HG03196 (cell line): Measurements from ENCODE around the gene HOXC11.

Source experiments
- ATAC-seq: cut with Tn5 transposase; IDR thresholded peaks from one replicate; pipeline ENCODE4 v1.9.1; 2021; ENCODE audit not compliant: unreplicated experiment

The HOXC11 gene

DNA sequence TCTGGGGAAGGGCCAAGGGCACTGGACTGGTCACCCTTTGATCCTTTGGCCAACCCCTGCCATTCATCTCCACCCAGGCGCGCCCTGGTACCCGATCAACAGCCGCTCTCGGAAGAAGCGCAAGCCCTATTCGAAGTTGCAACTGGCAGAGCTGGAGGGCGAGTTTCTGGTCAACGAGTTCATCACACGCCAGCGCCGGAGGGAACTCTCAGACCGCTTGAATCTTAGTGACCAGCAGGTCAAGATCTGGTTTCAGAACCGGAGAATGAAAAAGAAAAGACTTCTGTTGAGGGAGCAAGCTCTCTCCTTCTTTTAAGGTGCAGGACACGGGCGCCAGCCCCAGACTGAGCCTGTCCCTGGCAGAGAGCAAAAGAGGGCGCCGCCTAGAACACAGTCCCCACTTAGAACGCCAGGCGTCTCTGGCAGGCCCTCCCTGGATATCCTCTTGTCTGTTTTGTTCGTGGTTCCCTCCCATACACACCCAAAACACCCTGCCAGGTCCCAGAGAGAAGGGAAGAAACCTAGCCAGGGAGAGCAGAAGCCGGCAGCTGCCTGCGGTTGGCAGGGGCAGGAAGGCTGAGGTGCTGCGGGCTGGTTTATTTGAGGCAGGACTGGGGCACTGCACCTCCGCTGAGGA, 16.6 kb upstream of the HOXC11 start:
- ATAC-seq = no peak

DNA sequence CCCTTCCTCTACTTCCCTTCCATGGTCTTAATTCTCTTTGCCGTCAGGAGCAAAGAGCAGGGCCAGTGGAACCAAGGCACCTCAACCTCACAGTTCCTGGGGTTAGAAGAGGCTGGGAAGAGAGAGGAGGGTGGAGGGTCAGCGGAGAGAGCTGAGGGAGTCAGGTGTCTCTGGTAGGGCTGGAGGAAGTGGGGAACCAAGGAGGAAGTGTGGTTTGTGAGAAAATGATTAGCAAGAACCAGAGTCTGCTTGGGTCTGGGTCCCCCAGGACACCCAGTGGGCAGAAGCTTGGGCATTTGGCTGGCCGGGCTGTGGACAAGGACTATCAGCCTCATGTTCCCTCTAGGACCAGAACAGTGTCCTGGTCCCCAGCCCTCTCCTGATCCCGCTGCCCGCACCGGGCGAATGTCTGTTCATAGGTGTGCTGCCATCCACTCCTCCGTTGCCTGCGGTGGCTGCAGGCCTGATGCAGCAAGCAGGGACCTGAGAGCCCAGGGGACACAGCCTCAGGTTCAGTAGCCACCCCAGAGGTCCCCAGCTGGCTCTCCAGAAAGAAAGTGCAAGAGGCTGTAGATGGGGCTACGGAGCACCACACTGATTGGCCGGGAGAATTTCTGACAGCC, 15.9 kb upstream of the HOXC11 start:
- no peak for ATAC-seq

DNA sequence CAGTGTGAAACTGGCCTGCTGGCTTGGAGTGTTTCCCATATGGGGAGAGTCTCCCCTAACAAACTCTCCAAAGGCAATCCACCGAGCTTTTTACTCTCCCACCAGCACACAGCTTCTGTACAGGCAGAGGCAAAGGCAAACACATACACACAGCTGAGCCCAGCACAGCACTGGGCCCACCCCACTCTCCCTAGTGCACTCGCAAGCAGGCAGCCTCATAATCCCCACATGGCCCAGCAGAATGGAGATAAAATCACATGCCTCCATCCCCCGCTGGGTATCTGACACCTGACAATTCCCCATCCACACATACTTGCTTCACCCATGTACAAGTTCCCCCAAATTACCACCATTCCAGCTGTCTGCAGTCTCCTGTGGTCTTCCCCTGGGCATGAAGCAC, 14.8 kb upstream of the HOXC11 start:
- no peak for ATAC-seq

DNA sequence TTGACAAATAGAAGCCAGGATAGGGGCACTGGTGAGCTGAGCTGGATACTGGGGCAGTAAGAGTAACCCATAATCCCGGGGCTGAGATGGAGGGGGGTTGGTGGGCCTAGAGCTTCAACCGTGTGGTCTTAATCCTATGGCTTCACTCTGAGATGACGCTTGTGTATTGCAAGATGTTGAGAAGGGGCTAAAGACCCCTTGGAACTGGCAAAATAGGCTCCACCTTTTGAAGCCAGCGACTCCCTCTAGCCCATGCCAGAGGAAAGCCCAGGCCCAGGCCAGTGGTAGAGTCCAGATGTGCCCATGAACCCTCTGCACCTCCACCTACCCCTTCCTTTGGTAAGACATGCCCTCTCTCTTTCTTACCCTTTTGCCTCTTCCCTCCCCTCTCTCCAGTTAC, 13.6 kb upstream of the HOXC11 start:
- ATAC-seq = no peak

DNA sequence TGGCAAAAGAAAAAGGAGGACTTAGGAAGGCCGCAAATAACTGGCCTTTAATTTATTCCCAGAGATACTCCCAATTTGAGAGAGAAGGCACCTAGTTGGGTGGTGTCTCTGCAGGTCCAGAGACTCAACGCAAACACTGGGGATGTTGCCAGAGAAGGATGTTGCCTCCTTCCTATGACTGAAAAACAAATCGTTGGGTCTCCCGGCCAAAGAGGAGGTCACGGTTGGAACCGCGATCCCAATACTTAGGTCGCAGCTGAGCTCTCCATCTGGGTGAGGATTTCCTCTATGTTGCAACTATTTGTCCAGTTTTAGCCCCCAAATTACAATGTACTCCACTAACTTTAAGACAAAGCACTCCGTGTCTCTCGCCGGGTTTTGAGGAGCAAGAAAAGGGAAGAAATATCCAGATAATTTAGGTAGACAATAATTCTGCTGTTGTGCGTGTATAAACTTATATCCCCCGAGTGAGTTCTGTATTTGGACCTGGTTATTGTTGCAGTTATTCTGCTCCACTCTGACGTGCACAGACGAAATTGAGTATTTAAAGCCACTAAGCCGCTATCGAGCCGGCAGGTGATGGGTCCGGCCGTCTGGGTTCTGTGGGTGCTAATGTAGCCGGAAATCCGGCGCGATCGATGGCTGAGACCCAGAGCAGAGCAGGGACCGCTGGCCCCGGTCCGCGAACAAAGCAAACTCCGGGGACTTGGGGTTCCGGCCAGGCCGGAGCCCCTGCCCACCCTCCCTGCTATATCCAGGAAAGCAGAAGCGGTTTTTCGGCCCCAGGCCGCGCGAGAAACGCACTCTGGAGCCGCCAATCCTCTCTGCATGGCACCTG, 12.5 kb upstream of the HOXC11 start:
- no peak for ATAC-seq

DNA sequence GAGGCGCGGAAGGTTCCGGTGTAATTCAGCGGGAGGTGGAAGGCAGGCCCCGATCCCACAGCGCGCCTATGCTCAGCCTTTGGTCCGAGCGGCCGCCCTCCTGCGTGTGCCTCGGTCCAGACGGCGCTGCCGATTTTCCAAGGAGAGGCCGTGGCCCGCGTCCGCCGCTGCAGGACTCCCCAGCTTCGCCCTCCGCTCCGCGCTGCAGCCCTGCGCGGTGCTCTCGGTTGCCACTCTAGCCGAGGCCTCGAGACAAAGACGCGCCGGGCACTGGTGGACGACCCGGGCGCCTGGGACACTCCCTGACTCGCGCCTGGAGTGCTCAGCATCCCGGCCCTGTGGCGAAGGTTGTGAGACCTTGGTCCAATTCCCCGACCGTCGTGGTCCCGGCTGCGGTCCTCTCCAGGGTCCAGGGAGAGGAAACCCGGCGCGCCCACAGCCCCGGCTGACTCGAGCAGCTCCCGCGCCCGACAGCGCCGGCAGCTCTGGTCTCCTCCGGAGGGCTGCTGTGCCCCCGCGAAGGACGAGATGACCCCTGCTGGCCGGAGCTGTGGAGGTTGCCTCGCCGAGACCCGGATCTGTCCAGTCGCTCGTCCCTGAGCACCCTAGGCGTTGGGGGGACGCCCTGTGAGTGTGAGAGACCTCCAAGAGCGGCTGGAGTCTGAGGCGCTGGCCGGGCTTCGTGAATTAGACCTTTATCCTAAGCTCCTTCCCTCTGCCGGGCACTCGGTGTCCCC, 11.7 kb upstream of the HOXC11 start:
- ATAC-seq = no peak

DNA sequence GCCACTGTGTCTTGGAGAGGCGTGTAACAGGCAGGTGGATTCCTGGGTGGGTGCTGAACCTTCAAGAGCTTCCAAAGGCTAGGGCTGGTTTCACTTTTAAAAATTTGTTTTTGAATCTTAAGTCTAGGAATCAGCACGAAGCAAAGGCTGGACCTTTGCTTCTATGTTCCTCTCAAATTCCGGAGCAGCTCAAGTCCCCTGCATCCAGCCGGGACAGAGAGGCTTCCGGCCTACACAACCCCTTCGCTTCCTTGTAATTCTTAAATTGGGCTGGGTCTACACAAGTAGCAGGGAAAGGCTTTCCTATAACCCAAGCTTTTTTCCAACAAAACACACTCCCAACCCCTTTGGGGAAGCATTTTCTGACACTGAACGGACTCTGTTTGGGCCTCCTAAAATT, 9.9 kb upstream of the HOXC11 start:
- ATAC-seq = no peak

DNA sequence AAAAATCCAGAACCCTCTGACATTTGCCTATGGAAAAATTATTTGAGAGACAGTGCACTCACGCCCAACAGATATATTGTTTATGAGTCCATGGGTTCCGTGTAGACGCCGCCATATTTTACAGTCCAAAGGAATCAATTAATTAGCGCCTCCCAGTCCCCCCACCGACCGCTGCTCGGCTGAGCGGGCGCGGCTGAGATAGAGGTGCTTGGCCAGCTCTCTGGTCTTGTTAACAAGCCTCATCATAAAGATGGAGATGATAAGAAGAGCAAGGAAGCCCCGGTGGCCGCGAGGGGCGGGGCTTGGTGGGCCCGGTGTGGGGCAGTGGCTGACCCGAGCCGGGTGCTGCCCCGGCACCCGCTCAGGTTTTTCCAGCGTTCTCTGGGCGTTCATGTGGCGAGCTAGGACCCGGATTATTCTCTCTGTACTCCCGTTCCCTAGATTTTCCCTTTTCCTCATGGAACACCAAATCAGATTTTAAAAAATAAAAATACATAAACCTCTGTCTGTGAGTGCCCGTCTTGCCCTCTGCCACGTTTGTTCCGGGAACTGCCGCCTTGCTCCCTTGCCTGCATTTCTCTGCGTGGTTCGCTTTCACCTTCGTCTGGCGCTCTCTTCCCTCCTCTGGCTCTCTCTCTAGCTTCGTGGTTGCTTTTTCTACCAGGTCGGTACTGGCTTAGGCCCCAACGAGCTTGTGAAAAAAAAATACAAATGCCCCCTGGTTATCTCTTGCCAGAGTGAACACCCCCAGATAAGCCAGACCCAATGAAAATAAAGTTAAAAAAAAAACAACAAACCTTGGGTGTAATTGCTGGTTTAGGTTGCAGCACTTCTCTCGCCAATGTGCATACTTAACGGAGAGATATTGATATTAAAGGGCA, 9.3 kb upstream of the HOXC11 start:
- no peak for ATAC-seq

DNA sequence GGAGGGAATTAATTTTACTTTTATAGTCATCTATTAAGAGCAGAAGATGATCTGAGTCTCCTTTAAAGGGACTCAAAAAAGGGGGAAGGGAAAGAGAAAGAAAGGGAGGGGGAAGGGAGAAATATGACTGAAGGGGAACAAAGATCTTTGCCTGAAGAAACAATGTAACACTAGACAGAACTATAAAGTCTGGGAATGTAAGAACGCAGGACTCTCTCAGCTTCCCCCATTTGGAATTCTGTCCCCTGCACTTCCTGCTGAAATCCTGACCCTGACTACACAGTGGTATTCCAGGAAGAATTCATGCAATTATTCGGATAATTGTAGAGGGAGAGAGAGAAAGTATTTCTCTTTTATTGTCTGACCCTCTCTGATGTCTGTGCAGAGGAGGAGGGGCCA, 8.6 kb upstream of the HOXC11 start:
- ATAC-seq = no peak

DNA sequence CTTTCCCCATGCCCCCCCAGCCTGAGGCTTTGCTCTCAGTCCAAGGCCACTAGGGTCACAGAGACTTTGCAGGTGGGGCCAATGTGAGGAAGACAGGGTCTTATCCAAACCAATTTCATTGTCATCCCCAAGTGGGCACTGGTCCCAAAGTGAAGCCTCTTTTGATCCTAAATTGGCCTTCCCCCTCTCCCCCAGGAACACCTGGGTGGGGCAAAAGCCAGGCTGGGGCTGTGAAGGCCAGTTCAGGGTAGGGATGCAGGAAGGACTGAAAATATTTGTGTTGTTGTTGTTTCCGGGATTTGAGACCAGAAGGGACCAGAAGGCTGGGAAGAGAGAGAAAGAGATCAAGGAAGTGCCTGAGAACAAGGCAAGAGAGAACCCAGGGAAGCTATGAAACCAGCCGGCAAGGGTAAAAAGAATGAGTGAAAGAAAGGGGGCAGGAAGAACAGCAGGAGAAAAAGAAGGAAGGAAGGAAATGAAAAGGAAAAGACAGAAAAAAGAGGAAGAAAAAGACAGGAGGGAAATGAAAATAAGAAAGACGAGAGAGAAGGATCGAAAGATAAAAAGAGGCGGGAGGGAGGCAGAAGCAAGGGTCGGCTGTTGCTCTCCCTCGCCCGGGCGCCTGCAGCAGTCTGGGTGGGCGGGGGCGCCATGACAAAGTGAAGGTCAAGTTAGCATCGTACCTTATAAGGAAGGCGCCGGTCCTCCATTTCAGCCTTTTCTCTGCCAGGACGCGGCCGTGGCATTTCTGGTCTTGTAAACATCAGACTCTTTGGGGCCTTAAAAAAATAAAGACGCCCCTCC, 7.4 kb upstream of the HOXC11 start:
- no peak for ATAC-seq

DNA sequence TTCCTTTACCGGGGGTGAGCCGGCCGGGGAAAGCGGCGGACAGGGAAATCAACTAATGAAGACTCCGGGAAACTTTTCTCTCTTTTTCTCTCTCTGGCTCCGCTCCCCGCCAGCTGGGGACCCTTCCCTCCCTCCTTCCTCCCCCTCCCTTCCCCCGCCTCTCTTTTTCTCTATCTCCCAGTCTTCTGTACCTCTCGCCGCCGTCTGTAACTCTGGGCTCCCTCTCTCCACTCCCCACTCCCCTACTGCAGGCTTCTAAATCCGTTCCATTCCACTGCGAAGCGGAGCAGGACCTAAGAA, 6.9 kb upstream of the HOXC11 start:
- no peak for ATAC-seq

DNA sequence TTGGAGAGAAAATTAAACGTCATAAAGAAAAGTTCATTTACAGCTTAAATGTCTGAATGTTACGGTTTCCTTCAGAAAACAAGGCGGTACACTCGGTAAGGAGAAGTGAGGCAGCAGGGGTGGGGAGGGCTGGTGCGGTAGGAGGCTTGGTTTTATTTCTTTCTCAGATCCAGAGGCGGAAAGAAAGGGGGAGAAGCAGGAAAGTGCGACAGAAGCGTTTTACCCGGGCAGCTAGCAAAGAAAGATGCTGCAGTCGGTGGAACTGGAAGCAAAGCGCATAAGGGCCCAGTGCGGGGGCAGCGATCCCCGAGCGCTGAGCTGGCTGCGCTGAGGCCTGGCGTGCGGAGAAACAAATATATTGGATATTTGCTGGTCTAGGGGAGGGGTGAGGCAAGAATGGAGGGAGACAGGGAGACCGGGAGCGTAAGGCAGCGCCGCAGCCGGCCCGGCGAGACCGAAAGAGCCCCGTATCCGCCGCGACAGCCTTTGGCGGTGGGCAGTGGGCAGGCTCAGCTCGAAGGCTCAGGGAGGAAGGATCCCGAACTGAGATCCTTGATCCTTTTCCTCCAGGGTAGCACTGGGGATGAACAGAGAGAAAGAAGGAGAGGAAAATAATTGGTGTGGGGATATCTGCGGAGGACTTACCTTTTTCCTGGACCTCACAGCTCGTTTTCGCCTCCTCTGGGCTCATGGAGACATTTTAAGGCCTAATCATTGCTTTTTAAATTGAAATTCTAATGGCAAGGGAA, 6.4 kb upstream of the HOXC11 start:
- ATAC-seq = no peak

DNA sequence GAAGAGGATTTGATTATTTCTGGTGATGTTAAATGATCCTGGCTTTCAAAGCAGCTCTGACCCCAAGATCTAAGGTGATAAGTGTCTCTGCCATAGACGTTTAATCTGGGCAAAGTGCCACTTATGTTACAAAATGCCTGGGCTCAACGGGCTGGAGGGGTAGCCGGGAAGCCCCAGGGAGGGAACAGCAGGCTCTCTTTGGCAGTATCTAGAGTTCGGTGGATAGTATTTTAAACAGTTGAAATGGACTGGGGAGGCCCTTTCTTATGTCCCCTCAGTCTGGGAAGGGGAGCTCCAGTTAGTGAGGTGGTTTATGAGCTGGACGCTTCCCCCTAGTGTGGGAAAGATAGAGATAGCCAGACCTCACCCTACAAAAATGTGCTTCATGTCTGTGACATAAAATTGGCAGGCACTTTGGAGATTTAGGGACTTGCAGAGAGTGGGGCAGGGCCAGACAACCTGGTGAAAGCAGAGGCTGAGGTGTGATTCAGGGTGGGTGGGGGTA, 5.5 kb upstream of the HOXC11 start:
- ATAC-seq = no peak

DNA sequence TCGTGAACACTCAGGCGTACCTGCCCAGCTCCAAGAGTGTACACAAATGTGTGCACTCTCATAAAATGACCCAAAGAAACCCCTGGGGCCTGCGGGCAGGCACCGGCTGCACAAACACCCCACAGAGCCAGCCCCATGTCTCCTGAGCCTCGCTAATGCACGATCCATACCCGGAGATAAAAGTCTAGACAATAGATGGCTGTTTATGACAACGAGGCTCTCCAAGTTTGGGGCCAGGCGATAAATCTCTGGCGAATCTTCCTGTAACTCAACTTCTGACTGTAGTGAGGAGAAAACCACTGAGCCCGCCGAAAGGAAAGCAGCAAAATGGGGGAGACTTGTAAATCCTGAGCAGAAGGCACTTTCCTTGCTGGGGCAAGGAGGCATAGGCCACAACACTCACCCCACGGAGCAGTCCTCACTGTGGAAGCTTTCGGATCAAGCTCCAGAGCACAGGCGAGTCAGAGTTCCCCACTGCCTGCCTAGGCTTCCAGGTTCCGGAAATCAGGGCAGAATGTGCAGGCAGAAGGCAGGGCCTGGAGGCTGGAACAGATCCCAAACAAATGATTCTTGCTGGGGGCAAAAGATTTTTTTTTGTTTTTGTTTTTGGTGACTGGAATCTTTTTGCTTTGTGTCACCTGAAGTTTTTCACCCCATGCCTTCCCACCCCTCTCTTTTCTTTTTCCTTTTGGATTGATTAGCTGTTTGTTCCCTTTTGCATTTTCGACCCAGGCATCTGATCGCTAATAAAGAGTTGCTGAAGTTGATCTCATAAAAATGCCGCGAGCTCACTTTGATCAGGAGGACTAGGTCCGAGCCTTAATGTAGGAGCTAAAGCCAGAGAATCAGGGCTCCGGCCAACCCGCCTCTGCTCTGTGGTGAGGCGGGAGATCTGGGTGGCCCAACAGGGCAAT, 4.5 kb upstream of the HOXC11 start:
- ATAC-seq = no peak

DNA sequence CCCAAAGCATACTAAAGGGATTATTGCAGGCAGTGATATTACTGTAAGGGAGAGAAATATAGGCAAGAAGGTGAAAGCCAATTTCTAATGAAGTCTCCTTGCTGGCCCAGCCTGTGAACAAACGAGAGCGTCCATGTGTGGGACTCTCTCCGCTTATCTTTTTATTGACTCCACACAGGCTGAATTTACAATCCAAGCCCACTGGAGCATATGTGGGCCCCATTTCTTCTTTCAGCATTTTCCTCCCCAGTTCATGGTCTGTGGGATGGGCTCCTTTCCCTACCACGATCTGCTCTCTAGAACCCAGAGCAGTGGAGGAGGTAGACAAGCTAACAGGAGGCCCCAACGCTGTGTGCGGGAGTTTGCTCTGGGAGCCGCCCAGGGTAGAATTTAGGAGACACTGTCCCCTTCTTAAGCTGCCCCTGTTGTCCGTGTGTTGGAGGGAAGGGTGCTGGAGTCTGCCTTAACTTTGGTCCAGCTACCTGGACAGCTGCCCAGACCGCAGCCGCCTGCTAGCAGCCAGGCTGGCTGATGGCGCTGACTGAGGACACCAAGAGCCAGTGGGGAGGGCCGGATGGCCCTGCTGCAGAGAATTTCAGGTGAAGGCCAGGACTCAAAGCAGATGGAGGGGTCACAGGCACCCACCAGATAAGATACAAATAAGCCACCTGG, 3.2 kb upstream of the HOXC11 start:
- no peak for ATAC-seq

DNA sequence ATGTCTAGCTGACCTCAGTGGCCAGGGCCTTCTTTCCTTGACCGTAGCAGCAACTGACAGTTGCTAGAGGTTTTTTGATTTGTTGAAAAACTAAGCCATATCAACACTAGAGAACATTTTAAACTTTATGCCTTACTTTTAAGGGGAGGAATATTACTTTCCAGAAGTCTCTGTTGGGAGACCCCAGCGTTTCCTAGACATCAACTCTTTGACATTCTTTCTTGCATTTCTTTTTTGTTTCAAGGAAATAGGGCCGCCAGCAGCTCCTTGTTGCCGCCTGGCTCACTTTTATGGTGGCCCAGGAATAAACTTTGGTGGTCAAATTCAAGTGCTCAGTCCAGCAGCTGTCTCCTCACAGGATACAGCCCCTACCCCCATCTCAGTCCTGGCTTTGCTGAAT, 2.5 kb upstream of the HOXC11 start:
- ATAC-seq = no peak

DNA sequence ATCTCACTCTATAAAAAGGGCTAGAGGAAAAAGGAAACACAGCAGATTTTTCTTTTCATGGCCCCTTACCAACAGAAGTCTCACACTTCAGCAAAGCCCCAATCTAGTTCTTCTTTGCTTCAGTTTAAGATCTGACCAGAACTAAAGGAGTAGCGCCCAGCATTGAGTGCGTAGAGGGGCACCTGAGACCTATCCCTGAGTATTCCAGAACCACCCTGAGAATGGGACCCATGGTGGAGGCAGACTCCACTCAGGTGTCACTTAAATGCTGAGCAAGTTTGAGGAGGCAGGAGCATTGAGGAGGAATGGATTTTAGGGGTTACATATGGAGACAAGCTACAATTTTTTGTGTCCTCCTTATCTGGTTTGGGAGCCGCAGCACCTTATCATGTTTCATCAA, 1.8 kb upstream of the HOXC11 start:
- no peak for ATAC-seq

DNA sequence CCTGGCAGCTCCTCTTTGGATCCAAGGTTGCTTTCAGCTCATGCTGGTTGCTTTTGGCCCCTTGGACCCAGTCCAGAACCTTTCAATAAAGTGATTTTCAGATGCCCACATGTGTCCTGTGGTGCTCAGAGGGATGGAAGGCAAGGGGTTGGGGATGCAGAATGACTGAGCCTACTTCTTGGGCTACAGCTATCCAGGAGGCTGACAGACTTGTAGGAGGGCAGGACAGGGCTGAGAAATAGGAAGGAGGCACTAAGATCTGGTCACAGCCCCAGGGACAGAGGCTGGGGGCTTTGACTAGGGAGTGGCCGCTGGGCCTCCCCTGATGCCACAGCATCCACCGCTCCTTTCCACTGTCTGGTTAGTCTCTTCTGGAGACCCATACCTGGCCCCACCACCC, 1.2 kb upstream of the HOXC11 start:
- ATAC-seq = no peak
